Eye (tissue), 1 donor: ENCODE data around the gene FGF12.

Source experiments
- DNase-seq: peaks from one replicate; pipeline ENCODE4 v3.0.0-alpha.2; 2015

The FGF12 gene

DNA sequence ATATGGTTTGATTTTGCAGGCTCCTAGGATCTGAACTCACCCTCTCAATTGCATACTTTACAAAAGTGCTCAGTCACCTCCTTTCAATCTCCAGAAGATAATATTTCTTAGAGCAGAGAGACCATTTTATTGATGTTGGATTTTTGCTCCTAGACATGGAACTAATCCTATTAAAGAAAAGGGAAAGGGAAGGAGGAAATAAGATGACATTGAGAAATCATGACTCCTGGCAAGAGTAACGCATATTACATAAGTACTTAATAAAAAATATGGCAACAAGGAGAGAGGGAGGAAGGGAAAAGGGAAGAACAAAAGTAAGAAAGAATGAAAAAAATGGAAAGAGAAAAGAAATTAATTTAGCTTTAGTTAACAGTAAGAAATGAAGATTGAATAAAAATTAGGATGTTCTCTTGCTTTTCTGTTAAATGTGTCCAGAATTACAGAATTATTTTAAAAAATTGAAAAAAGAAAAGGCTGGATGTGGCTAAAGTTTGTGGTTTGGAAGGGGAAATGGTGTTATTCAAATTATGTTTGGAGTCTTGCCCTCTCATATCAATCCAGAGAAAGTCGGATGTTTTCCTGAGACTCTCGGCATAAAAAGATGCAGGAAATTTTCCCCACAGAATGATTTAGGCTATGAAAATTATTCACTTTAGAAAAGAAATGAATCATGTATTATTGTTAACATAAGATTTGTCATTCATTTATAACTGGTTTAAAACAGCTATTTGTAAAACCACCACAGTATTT lies 474.0 kb downstream of the FGF12 start:
- no peak for DNase-seq

DNA sequence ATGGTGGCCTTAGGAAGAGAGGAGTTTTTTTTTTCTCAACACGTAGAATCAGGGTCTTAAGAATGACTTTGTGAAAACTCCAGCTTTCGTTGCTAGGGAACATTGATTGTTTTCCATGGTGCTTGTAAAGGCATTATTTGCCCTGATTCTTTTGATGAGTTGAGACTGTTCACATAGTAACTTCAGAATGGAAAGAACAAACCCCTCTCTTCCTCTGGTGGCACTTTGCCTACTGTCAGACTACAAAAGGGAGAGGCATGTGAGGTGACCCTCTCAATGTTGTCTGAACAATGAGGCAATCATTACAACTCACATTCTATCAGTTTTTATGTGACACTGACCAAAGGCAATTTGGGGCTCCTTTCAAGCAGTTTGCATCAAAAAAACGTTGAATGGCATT lies 477.8 kb downstream of the FGF12 start:
- peak; percentile 7 for DNase-seq

DNA sequence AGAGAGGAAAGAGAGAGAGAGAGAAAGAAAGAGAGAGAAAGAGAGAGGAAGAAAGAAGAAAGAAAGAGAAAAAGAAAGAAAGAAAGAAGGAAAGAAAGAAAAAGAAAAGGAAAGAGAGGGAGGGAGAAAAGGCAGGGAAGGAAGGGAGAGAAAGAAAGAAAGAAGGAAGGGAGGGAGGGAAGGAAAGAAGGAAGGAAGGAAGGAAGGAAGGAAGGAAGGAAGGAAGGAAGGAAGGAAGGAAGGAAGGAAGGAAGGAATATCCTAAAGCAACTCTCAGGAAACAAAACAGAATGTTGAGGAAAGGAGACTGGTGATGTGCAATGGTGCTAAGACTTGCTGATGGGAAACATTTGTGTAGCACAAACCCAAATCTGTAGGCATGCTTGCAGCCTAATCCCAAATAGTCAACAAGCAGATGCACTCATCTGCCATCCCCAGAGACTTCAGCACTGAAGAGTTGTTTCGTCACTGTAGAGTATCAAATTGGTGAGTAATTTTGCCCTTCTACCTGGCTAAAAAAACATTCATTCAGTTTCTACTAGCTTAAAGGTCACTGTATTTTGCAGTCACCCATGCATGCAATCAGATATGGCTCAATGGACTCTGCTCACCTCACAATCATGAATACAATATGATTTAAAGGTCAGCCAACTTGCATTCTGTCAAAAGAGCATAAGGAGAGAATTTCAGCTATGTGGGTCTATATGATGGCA lies 480.3 kb downstream of the FGF12 start:
- no peak for DNase-seq

GRCh38 chr3:192244591-192244990 lies 482.8 kb downstream of the FGF12 start:
- DNase-seq: no peak

GRCh38 chr3:192239956-192240355 lies 487.4 kb downstream of the FGF12 start:
- DNase-seq: no peak

- DNase-seq: no peak
These were observed 489.2 kb downstream of the FGF12 start for GRCh38 chr3:192237992-192238608.

- no peak for DNase-seq
These were observed 497.5 kb downstream of the FGF12 start for GRCh38 chr3:192229866-192230265.

DNA sequence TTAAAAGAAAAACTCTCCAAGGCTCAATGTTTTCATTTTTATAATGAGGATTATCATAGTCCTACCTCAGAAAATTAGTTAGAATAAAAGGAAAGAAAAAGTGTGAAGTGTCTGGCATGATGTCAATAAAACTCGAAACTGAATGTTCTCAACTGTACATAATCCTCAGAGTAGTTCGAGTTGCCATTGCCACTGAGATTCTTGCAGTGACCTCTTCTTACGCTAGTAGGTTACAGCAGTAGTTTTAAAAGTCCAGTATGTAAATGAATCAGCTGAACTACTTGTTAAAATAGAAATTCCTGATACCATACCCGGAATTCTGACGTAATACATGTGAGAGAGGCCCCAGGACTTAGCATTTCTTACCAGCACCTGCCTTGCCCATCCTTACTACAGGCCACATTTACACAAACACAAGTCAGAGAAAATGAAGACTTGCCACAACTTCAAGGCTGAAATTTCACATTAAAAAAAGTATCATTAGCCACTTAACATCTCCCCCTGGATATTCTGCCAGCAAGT lies 502.6 kb downstream of the FGF12 start:
- no peak for DNase-seq

- DNase-seq: no peak
These were observed 503.5 kb downstream of the FGF12 start for GRCh38 chr3:192223815-192224214.

DNA sequence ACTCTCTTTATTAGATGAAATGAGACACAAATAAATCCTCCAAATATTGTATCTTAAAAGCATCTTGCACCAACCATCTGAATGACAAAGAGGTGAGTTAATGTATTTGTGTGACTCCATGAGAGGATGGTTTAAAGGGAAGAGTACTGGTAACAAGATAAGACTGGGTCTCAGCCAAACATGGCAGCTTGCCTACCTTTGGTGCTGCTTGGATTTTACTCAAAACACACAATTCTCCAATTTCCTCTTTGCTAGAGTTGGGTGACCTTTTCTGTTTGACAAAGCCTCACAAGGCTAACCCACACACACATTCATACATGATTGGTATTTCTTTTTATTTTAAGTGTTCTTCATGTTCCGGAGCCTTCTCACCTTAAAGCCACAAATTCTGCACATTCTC lies 506.4 kb downstream of the FGF12 start:
- no peak for DNase-seq

GRCh38 chr3:192219926-192220325 lies 507.4 kb downstream of the FGF12 start:
- no peak for DNase-seq

DNA sequence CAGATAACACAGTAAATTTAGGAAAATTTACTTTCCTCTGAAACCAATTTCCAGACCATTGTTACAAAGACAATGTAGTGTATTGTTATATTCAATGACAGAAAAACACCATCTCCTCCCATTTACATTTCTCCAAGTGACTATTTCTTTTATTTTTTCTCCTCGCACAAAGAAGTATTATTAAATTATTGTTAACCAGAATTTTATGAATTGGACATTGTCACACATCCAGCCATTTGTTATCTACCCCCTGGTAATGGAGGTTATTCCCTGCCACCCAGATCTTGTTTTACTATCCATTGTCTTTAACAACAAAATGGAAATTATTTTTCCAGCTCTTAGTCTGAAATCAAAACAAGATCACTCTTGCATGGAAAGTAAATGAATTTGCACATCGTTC lies 511.3 kb downstream of the FGF12 start:
- no peak for DNase-seq

DNA sequence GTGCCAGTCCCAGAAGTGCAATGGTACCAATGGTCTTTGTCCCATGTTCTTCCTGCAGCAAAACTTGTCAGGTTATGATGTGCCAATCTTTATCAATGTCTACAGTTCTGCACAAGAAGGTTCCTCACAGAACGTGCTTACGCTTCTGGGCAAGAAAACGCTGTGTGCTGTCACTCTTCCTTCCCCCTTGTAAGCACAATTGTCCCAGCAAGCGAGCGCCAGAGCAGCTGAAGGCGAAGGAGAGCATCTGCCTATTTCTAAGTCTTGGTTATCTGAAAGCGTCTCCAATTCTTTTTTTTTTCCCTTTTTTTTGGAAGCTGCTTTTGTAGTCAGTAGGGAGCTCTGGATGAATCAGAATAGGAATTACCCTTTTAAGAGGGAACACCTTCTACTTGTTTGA lies 514.4 kb downstream of the FGF12 start:
- peak; percentile 14 for DNase-seq

DNA sequence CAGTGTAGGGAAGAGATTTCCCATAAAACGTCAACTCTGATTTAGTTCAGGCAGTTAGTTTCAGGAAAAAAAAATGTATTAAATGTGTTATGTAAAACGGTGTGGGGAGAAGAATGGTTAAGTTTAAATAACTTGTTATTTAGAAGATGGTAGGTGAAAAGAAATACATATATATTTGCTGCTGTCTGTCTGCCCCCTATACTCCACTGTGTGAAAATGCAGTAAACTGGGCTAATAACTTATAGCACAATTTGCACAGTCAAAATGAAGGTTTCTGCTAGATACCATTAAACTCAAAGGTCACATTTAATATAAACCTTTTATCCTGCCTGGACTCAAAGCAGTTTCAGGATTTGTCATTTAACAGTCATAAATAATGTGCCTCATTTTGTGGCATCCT lies 515.0 kb downstream of the FGF12 start:
- no peak for DNase-seq

GRCh38 chr3:192207651-192208050 lies 519.7 kb downstream of the FGF12 start:
- DNase-seq: no peak

DNA sequence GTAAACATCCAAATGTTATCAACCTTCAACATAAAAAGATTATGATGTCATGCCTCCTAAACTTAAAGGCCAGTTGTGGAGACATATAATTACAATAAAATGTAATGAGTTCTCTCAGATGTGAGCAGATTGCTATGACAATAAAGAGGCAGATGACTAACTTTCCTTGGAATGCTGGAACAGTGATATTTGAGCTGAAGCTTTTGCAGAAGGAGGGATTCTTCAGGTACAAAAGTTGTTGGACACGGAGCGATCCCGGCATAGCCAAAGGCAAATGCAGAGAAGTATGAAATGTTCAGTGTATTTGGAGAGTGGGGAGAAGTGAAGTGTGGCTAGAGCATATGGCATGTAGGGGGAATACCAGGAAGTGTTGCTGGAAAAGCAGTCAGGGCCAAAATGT lies 520.1 kb downstream of the FGF12 start:
- DNase-seq: no peak

DNA sequence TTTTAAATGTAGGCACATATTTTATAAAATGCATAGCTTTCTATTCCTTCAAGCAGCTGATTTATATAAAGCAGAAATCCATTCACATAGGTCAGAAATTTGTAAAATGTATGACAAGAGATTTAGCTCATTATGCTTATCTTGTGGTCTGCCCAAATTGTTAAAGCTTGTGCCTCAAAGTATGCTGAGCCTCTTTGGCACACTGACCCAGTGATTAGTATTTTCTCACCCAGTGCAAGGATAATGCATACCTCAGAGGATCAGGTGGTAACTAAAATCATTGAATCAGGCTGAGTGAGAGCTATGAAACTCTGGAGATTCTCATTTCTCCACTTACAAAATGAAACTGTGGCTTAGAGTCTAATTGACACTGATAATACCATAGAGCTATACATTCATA lies 533.3 kb downstream of the FGF12 start:
- no peak for DNase-seq

GRCh38 chr3:192188218-192188835 lies 539.0 kb downstream of the FGF12 start:
- peak; percentile 35 for DNase-seq

DNA sequence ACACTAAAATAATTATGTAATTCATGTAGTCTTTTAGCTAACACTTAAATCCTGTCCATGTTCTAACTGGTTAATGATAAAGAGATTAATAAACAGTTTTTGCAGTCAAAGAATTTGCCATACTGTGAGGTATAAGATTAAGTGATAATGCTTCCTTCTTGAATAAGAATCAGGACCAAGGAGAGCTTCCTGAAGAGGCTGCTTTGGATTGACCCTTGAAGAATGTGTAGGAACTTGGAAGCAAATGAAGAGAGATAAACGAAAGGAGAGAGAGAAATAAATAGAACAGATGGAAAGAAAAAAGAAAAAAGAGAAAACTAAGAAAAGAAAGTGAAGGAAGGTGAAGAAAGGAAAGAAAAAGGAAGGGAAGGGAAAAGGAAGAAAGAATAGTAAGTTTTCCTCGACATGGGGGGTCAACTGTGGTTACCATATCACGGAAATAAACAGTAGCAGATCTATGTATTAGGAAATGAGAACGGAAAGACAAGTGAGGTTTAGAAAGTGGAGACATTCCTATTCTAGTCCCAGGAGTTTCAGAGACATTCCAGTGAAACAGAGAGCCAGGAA lies 539.8 kb downstream of the FGF12 start:
- no peak for DNase-seq

GRCh38 chr3:192186498-192186897 lies 540.8 kb downstream of the FGF12 start:
- DNase-seq: no peak

DNA sequence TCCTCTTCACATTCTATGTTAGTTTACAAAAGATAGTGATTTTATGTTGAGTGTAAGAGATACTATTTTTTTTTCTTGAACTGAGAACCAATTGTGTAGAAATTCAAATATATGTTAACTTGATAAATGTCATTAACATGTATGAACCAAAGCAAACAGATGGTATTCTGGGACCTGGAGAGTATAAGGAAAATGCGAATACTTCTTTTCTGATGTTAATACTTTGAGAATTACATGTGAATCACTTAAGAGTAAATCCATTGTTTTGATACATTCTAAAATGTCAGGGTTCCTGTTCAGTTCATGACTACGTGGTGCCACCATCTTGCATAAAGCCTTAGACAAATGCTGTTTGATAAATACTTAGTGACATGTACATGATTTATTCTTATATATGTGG lies 541.3 kb downstream of the FGF12 start:
- DNase-seq: no peak

DNA sequence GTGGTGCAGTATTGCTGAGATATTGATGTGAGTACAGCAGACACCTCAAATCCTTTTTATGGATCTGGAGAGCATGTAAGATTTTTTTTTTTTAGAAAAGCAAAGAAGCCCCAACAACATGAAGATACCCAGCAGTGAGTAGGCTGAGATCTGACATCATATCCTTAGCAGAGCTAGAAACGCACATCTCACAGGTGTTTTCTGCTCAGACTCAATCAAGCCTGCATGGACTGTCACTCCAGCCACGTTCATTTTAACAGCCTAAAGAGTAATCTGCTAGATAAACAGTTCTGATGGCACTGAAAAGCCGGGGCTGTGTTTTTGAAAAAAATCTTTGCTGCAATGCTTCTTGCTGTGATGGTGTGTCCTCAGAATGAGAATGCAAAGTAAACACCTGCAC lies 544.2 kb downstream of the FGF12 start:
- no peak for DNase-seq

- DNase-seq: no peak
These were observed 546.2 kb downstream of the FGF12 start for GRCh38 chr3:192181151-192181550.
